Dedifferentiated amniotic fluid mesenchymal stem cell (primary cell): Measurements from ENCODE around the gene C13orf42.

ENCODE experiments used
- DNase-seq: peaks from one replicate; pipeline ENCODE4 v3.0.0-alpha.2; 2016; ENCODE audit errors: extremely low spot score

C13orf42 gene

DNA sequence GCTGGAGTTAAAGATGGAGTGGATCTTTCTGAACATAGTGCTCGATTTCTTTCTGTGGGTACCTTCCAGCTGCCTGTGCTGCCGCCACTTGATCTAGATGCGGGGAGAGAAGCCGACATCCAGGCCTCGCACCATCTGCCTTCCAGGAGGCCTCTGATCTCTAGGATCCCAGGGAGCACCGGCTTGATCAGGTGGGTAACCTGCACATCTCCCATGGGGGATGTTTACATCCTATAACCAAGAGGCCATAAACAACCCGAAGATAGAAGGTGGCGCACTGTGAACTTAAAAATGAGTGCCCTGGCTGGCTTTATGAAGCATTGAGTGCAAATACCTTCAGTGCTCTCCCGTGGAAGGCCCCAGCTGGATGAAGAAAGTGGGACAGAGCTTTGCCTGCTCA lies at the start of gene C13orf42:
TSS of gene C13orf42 (minus strand) at position 101 of the 400 bp plus-strand sequence. CDS start at position 36, 65 bp downstream.
- DNase-seq: no peak

DNA sequence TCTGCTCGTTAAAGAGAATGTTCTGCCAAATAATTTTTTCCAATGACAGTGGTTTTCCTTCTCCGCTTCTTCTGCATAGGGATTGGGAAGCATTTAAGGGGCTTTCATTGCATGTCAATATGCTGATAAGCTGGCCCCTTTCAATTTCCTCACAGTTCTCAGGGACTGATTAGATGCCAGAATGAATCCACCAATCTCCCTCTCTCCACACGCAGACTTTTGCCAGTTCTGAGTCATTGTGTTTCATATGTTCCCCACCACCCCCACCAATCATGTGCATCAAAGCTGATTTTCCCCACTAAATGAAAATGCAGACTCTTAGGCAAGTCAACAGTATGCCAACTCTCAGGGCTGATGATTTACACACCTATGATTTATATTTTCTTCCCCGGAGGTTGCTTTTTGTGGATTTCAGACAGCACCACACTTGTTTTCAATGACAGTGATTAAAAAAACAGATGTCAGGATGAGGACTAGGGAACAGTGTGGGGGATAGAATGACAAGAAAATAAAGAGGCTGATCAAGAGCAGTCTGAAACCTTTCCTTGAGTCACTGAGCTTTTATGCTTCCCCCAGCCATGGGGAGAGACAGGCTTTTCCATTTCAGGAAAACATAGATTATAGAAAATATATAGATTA lies 47.9 kb upstream of the C13orf42 start:
- DNase-seq: no peak

- DNase-seq: no peak
Measured at GRCh38 chr13:51158365-51158764, 47.3 kb upstream of the C13orf42 start.

DNA sequence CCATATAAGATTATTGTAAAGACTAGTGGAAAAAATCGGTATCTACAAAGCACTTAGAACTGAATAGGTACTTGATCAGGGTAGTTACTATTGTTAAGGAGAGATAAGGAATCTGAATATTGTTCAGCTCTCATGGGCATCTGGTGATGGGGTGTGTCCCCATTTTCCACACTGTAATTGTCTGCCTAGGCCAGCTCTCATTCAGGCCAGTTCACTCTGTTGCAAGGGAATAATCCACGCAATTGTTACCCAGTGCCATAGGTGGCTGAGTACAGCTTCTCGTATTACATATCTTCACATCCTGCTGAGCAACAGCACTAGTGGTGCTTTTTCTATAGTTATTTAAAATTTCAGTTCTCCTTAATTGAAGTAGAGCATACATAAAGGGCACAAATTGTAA lies 45.6 kb upstream of the C13orf42 start:
- no peak for DNase-seq

- DNase-seq: no peak
Measured at GRCh38 chr13:51155776-51156515, 44.9 kb upstream of the C13orf42 start.

- no peak for DNase-seq
Measured at GRCh38 chr13:51155161-51155560, 44.1 kb upstream of the C13orf42 start.

- no peak for DNase-seq
Measured at GRCh38 chr13:51154029-51154555, 43.0 kb upstream of the C13orf42 start.

GRCh38 chr13:51153527-51153926 lies 42.5 kb upstream of the C13orf42 start:
- DNase-seq: no peak

GRCh38 chr13:51152701-51153100 lies 41.6 kb upstream of the C13orf42 start:
- no peak for DNase-seq

- DNase-seq: no peak
Measured at GRCh38 chr13:51151463-51151862, 40.4 kb upstream of the C13orf42 start.

- DNase-seq: peak; percentile 77
Measured at GRCh38 chr13:51148952-51149573, 38.0 kb upstream of the C13orf42 start.

GRCh38 chr13:51148223-51148951 lies 37.3 kb upstream of the C13orf42 start:
- no peak for DNase-seq

- no peak for DNase-seq
Measured at GRCh38 chr13:51147732-51148131, 36.7 kb upstream of the C13orf42 start.

DNA sequence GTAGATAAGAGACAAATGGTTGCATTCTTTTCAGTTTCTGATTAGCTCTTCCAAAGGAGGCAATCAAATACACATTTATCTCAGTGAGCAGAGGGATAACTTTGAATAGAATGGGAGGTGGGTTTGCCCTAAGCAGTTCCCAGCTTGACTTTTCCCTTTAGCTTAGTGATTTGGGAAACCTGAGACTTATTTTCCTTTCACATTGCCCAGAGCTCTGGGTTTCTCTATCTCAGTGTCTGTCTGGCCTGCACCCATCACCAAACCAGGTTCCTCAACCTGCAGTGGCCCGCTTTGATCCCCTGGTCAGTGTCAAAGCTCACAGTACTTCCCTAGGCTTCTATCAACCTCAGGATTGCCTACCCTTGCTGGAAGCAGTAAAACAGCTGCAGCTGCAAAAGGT lies 35.6 kb upstream of the C13orf42 start:
- DNase-seq: no peak

- no peak for DNase-seq
Measured at GRCh38 chr13:51137250-51137649, 26.2 kb upstream of the C13orf42 start.

GRCh38 chr13:51136276-51136980 lies 25.4 kb upstream of the C13orf42 start:
- no peak for DNase-seq

DNA sequence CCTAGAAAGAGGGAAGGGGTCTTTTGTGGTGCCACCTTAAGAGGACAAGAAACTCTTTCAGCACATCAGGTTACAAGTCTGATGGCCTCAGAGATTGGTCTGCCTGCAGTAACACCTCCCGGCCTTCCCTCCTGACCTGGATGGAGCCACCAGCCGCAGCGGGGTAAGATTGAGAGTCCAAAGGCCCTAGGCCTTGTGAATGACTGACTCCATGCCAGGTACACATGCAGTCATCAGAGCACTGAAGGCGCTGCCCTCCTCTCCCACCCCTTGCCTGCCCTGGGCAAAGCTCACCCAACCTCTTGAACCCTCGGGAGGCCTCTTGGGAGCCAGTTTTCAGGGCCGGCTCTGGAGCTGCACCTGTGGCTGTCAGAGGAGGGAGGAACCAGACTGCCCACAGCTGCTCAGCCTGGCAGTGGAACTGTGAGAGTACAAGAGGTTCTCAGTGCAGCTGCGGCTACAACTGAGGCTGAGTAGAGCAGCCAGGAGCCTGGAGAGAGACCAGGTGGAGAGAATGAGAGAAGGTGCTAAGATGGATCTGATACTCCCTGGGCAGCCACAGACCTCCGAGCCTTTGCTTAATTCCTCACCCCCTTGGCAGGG lies 23.8 kb upstream of the C13orf42 start:
- DNase-seq: no peak

GRCh38 chr13:51130348-51130747 lies 19.3 kb upstream of the C13orf42 start:
- no peak for DNase-seq

GRCh38 chr13:51125495-51126226 lies 14.6 kb upstream of the C13orf42 start:
- peak; percentile 40 for DNase-seq

DNA sequence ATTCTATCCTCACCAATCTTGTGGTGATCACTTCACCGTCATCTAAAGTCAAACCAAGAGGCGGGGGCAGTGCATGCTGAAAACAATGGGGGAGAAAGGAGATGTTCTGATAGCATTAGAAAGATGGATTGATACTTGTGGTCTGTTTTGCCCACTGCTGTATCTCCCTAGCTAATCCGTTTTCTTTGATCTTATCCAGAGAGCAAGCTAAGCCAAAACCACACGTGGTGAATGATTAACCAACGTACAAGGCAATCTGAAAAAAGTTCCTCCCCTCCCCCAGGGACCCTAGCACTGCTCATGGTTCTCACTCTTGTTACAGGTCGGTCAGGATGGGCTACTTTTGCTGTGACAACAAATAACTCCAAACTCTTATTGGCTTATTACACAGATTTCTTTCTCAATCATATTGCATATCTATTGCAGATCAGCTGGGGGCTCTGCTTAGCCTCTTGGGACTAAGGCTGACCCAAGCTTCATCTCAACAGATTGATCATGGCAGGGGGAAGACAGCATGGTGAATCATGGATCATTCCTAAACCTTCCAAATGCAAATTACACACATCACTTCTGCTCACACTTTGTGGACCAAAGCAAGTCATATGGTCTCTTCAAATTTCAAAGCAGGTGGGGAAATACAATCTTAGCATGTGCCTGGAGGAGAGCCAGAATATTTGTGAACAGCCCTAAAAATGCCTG lies 11.9 kb upstream of the C13orf42 start:
- no peak for DNase-seq
